Suppressor macrophage treated with lipopolysaccharide for 4 hours (primary cell): ENCODE measurements around the gene USP53.
"Not testable (repeated sequence)": the region's sequence is repeated elsewhere in the genome, so short reads cannot be mapped to it uniquely, and the experiment has no call there.

Experiments
- DNase-seq: peaks from one replicate; pipeline ENCODE4 v3.0.0-alpha.2; 2020

USP53 gene

DNA sequence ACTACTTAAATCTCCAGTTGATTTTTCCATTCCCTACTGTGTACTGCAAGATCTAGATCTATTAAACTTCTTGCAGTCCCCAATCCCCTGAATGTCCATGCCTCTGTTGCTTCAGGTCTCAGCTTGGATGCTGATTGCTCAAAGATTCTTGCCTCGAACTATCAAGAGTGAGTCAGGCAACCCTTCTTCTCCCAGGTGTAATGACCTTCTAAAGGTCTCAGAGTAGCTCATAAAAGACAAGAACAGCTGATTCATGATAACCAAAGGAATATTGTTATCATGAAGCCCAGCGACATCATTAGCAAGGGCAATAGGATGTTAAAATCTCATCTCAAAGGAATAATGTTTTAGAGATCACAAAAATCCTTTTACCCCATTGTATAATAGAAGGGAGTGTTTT is 116.2 kb downstream of the USP53 start:
- DNase-seq, result no peak

- no peak for DNase-seq
These were observed 117.5 kb downstream of the USP53 start for GRCh38 chr4:119329835-119330620.

- not testable (repeated sequence) for DNase-seq
These were observed 123.9 kb downstream of the USP53 start for GRCh38 chr4:119336332-119336979.

- DNase-seq, result peak; percentile 43
These were observed 124.5 kb downstream of the USP53 start for GRCh38 chr4:119337010-119337409.

DNA sequence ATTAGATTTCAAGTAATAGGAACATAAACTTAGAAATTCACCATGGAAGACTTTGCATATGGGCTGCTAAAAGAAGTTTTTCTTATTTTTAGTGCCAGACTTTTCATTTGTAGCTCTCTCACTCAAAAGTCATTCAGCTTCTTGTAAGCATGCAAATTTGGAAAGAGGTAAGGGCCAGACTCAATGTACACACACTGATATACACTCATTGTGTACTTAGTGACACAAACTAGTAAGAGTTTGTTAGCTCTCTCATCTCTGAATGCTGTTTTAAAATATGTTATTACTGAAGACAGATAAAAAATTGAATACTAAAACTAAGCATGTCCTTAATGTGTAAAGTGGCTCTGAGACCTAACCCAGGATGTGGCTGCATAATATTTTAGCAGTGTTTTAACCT is 127.4 kb downstream of the USP53 start:
- not testable (repeated sequence) for DNase-seq

DNA sequence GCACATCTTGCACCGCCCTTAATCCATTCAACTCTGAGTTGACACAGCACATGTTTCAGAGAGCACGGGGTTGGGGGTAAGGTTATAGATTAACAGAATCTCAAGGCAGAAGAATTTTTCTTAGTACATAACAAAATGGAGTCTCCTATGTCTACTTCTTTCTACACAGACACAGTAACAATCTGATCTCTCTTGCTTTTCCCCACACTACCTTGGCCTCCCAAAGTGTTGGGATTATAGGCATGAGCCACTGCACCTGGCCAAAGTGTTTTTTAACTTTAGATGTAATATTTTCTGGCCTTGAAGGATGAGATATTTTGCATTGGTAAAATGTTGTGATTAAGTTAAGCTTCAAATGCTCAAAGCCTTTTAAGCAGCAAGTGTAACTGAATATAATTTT is 130.8 kb downstream of the USP53 start:
- not testable (repeated sequence) for DNase-seq
